ENCODE measurements around the gene P2RX5. TPM values are rescaled to one million over a fixed set of nuclear protein-coding genes. Genes with fewer than 3 reads are reported as not detected.
A peak's percentile ranks its signal among the peaks of the same experiment; 100 is the strongest.
"Not testable (repeated sequence)": the region's sequence is repeated elsewhere in the genome, so short reads cannot be mapped to it uniquely, and the experiment has no call there.

P2RX5 gene
- total RNA-seq, 1 experiment from 2014 or later = 8.8 TPM

- no peak for TF ChIP-seq ZNF532 (CRISPR knock-in tag; IDR thresholded peaks at IDR 0.05; ENCODE audit: borderline replicate concordance)
Observed at GRCh38 chr17:3710951-3711383, 15.0 kb upstream of the P2RX5 start (continued).

GRCh38 chr17:3708366-3708765, 12.4 kb upstream of the P2RX5 start:
- POLR2A ChIA-PET = interaction anchor here (0.7 kb wide), 1 partner anchor 25 kb away, joined by 3 read pairs; no protein-coding TSS in a partner anchor
- ATAC-seq (no peak), DNase-seq (ENCODE audit: low spot score) (no peak)
- CTCF ChIA-PET = interaction anchor here (2.3 kb wide), 1 partner anchor 26 kb away, joined by 8 read pairs; no protein-coding TSS in a partner anchor
- TF ChIP-seq TCF7 (CRISPR knock-in tag; IDR thresholded peaks at IDR 0.05; ENCODE audit: low read depth) = no peak
- no peak for TF ChIP-seq JUN (CRISPR knock-in tag; IDR thresholded peaks at IDR 0.05)
- no peak for TF ChIP-seq SOX15 (CRISPR knock-in tag; IDR thresholded peaks at IDR 0.05)
- no peak for TF ChIP-seq AR (CRISPR knock-in tag; IDR thresholded peaks at IDR 0.05)
- TF ChIP-seq ELF4 (CRISPR knock-in tag; IDR thresholded peaks at IDR 0.05; ENCODE audit: low read depth) = no peak
- no peaks in the 10 kb centered on the region for H3K4me1 Mint-ChIP-seq
- H3K27me3 Mint-ChIP-seq (ENCODE audit: low read depth) = no peaks in the 10 kb centered on the region
- H3K36me3 Mint-ChIP-seq = no peaks in the 10 kb centered on the region
- H3K4me3 Mint-ChIP-seq = no peak overlapping the region
- H3K9me3 Mint-ChIP-seq = no peaks in the 10 kb centered on the region
- H3K27ac Mint-ChIP-seq = no peak overlapping the region

- Mint-ChIP-seq H3K9me3 (peaks cover 16% of the 10 kb centered on the region), H3K36me3 (peaks cover 16% of the 10 kb centered on the region)
- DNase-seq (ENCODE audit: low spot score); ATAC-seq; H3K4me1 Mint-ChIP-seq; H3K4me3 Mint-ChIP-seq; H3K27me3 Mint-ChIP-seq (ENCODE audit: low read depth); H3K27ac Mint-ChIP-seq; POLR2A ChIA-PET: not testable (repeated sequence)
- CTCF ChIA-PET = interaction anchor here (1.7 kb wide), 1 partner anchor 23 kb away, joined by 5 read pairs; no protein-coding TSS in a partner anchor
Observed at GRCh38 chr17:3705718-3705984, 9.7 kb upstream of the P2RX5 start.

- no peaks in the 10 kb centered on the region for H3K27me3 Mint-ChIP-seq (ENCODE audit: low read depth)
- TF ChIP-seq TEAD1 (CRISPR knock-in tag; IDR thresholded peaks at IDR 0.05) (no peak), CREM (CRISPR knock-in tag; IDR thresholded peaks at IDR 0.05) (no peak), ZNF138 (CRISPR knock-in tag; conservative IDR thresholded peaks at IDR 0.05) (no peak), STAT6 (CRISPR knock-in tag; conservative IDR thresholded peaks at IDR 0.05; ENCODE audit: low read depth) (no peak), SP1 (CRISPR knock-in tag; conservative IDR thresholded peaks at IDR 0.05) (no peak), IRF2 (CRISPR knock-in tag; IDR thresholded peaks at IDR 0.05; ENCODE audit: borderline replicate concordance, low read depth) (no peak), MLX (CRISPR knock-in tag; IDR thresholded peaks at IDR 0.05) (no peak), ZNF281 (CRISPR knock-in tag; IDR thresholded peaks at IDR 0.05) (no peak)
Observed at GRCh38 chr17:3704931-3705717, 9.2 kb upstream of the P2RX5 start.

More at GRCh38 chr17:3704931-3705717, 9.2 kb upstream of the P2RX5 start:
- ChIA-PET CTCF (interaction anchor here (1.7 kb wide), 1 partner anchor 23 kb away, joined by 5 read pairs; no protein-coding TSS in a partner anchor), POLR2A (no interaction called here)
- Mint-ChIP-seq H3K36me3 (peaks cover 16% of the 10 kb centered on the region), H3K4me1 (no peaks in the 10 kb centered on the region; the same call in 1 of the 2 replicates), H3K9me3 (peaks cover 16% of the 10 kb centered on the region), H3K4me3 (no peak overlapping the region), H3K27ac (peak overlapping the region; percentile 12; the same call in 1 of the 2 replicates)
- DNase-seq (ENCODE audit: low spot score) = no peak
- no peak for ATAC-seq

Data from WTC11 (cell line).